Body of pancreas (tissue), 4 donors: ENCODE data around the gene SLC25A33.

Source experiments
- POLR2A ChIP-seq, 3 donors: fragments of 450-650 bp; IDR thresholded peaks; one replicate each; pipeline ENCODE4 v1.6.1; 2016; ENCODE audit warnings: antibody characterized with exemption in 3 of 3, mild to moderate bottlenecking in 2 of 3
- TF ChIP-seq, protein P1 (sequence below), 7 experiments: fragments of 450-650 bp in 4 of 7; fragments of 200-600 bp in 3 of 7; sonication (generic) in 3 of 7; IDR thresholded peaks; one replicate each; pipeline ENCODE4 v1.5.1; 2016 to 2019; ENCODE audit warnings: antibody characterized with exemption in 7 of 7

DNA sequence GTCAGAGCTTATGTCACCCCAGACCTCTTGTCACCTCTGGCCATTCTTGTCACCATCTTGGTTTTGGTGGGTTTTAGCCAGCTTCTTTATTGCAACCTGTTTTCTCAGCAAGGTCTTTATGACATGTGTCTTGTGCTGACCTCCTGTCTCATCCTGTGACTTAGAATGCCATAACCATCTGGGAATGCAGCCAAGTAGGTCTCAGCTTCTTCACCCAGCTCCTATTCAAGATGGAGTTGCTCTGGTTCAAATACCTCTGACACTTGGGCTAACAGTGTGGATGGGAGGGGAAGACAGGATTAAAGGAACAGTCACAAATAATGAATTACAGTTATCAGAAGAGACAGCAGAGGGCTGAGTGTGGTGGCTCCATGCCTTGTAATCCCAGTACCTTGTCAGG is 81.8 kb downstream of the SLC25A33 start:
- TF ChIP-seq, protein P1, sequence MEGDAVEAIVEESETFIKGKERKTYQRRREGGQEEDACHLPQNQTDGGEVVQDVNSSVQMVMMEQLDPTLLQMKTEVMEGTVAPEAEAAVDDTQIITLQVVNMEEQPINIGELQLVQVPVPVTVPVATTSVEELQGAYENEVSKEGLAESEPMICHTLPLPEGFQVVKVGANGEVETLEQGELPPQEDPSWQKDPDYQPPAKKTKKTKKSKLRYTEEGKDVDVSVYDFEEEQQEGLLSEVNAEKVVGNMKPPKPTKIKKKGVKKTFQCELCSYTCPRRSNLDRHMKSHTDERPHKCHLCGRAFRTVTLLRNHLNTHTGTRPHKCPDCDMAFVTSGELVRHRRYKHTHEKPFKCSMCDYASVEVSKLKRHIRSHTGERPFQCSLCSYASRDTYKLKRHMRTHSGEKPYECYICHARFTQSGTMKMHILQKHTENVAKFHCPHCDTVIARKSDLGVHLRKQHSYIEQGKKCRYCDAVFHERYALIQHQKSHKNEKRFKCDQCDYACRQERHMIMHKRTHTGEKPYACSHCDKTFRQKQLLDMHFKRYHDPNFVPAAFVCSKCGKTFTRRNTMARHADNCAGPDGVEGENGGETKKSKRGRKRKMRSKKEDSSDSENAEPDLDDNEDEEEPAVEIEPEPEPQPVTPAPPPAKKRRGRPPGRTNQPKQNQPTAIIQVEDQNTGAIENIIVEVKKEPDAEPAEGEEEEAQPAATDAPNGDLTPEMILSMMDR (IDR thresholded peaks at IDR 0.05) = no peak
- TF ChIP-seq POLR2A (IDR thresholded peaks at IDR 0.05) = no peak
